Colonic mucosa (tissue), 4 donors: Measurements from ENCODE around the gene KRT8. TPM values are rescaled to one million over a fixed set of nuclear protein-coding genes. Genes with fewer than 3 reads are reported as not detected.
"Not testable (repeated sequence)": the region's sequence is repeated elsewhere in the genome, so short reads cannot be mapped to it uniquely, and the experiment has no call there.

Experiments
- DNase-seq: peaks from one replicate; pipeline ENCODE4 v3.0.0-alpha.2; 2020
- H3K27ac ChIP-seq: fragments of 200-600 bp; one replicate; pipeline ENCODE4 v1.8.0; 2021
- H3K27me3 ChIP-seq: fragments of 200-600 bp; one replicate; pipeline ENCODE4 v1.8.0; 2021
- H3K36me3 ChIP-seq: fragments of 200-600 bp; one replicate; pipeline ENCODE4 v1.8.0; 2021
- H3K4me1 ChIP-seq: fragments of 200-600 bp; one replicate; pipeline ENCODE4 v1.8.0; 2021; ENCODE audit warnings: mild to moderate bottlenecking
- H3K4me3 ChIP-seq: fragments of 200-600 bp; one replicate; pipeline ENCODE4 v1.8.0; 2021
- H3K9ac ChIP-seq, 2 donors: one replicate each; pipeline ENCODE4 v1.7.0; 2013; ENCODE audit warnings: control low read depth in 2 of 2, low read depth in 2 of 2, low read length in 2 of 2
- H3K9me3 ChIP-seq: fragments of 200-600 bp; one replicate; pipeline ENCODE4 v1.8.0; 2021
- CTCF ChIP-seq: fragments of 200-600 bp; IDR thresholded peaks from one replicate; pipeline ENCODE4 v1.8.0; 2022; ENCODE audit warnings: antibody characterized with exemption, mild to moderate bottlenecking
- intact Hi-C: fragments of 100-400 bp; cut with DNase I; formaldehyde crosslinking; loops from one replicate; pipeline ENCODE4 v1.14.1; 2022
- total RNA-seq, 2 donors: library from RNA; stranded (reverse); fragmentation: NEBNext Ultra II Directional in 1 of 2; extraction: Animal tissue kit (Norgen Biotek cat#: 25700) in 1 of 2; gene quantifications; one replicate each; pipeline ENCODE4 v1.2.1, GENCODE V29; 2021
- donor health status: healthy.
- donor health status: DM: no; HTN: no; CAD: no.
- donor health status: DM: no; HTN: no; CAD: no.

KRT8 gene
- total RNA-seq, 2 donors from 2014 or later = 4,207 to 4,597 TPM

- Histone ChIP-seq H3K36me3 (no peaks in the 10 kb centered on the region), H3K27me3 (no peaks in the 10 kb centered on the region), H3K9me3 (no peaks in the 10 kb centered on the region), H3K27ac (no peak overlapping the region), H3K4me1 (no peaks in the 10 kb centered on the region), H3K9ac (no peak overlapping the region), H3K4me3 (no peak overlapping the region)
- TF ChIP-seq CTCF = no peak
- intact Hi-C loops = no loop called here
- DNase-seq = no peak
These were observed 48.1 kb downstream of the KRT8 start for GRCh38 chr12:52856787-52857186.

- intact Hi-C loops, H3K9ac ChIP-seq, H3K27me3 ChIP-seq, H3K4me1 ChIP-seq, H3K27ac ChIP-seq, H3K4me3 ChIP-seq, DNase-seq, H3K36me3 ChIP-seq, H3K9me3 ChIP-seq: not testable (repeated sequence)
These were observed 48.8 kb downstream of the KRT8 start for GRCh38 chr12:52856077-52856476.

- Histone ChIP-seq H3K27me3 (no peaks in the 10 kb centered on the region), H3K4me1 (no peaks in the 10 kb centered on the region)
- intact Hi-C loops = no loop called here
These were observed 53.1 kb downstream of the KRT8 start for GRCh38 chr12:52851787-52852186.

GRCh38 chr12:52850681-52851080 lies 54.2 kb downstream of the KRT8 start:
- H3K4me1 ChIP-seq = no peaks in the 10 kb centered on the region
- H3K27me3 ChIP-seq = no peaks in the 10 kb centered on the region
- intact Hi-C loops = no loop called here
- H3K27ac ChIP-seq = no peak overlapping the region
- TF ChIP-seq CTCF = no peak
- H3K36me3 ChIP-seq = no peaks in the 10 kb centered on the region
- no peak for DNase-seq
- no peak overlapping the region for H3K9ac ChIP-seq
- H3K4me3 ChIP-seq = no peak overlapping the region
- no peaks in the 10 kb centered on the region for H3K9me3 ChIP-seq

More at GRCh38 chr12:52851787-52852186, 53.1 kb downstream of the KRT8 start:
- Histone ChIP-seq H3K36me3 (no peaks in the 10 kb centered on the region), H3K9me3 (no peaks in the 10 kb centered on the region), H3K4me3 (no peak overlapping the region), H3K27ac (no peak overlapping the region), H3K9ac (no peak overlapping the region)
- TF ChIP-seq CTCF = no peak
- no peak for DNase-seq

GRCh38 chr12:52849511-52849910 lies 55.4 kb downstream of the KRT8 start:
- no peak for DNase-seq
- Histone ChIP-seq H3K9me3 (no peaks in the 10 kb centered on the region), H3K27ac (no peak overlapping the region), H3K36me3 (no peaks in the 10 kb centered on the region), H3K9ac (no peak overlapping the region), H3K4me1 (no peaks in the 10 kb centered on the region), H3K4me3 (no peak overlapping the region), H3K27me3 (no peaks in the 10 kb centered on the region)
- no peak for TF ChIP-seq CTCF
- intact Hi-C loops = no loop called here

- H3K27ac ChIP-seq = no peak within 1 kb of the TSS
- no peak for DNase-seq
- TF ChIP-seq CTCF = no peak
- H3K27me3 ChIP-seq = no peaks in the 10 kb centered on the region
- intact Hi-C loops = no loop called here
- H3K4me3 ChIP-seq = no peak within 1 kb of the TSS
- H3K36me3 ChIP-seq = no peaks in the 10 kb centered on the region
- no peaks in the 10 kb centered on the region for H3K9me3 ChIP-seq
- no peak within 1 kb of the TSS for H3K9ac ChIP-seq
- no peaks in the 10 kb centered on the region for H3K4me1 ChIP-seq
These were observed 56.1 kb downstream of the KRT8 start, which contains the start of gene KRT78 for GRCh38 chr12:52848661-52849255. Gene KRT78 (minus strand): TSS chr12:52848994. CDS start chr12:52848930, 64 bp downstream.
